Measurements from ENCODE around the gene OR2M3. TPM values are rescaled to one million over a fixed set of nuclear protein-coding genes. Genes with fewer than 3 reads are reported as not detected.

Gene OR2M3, protein sequence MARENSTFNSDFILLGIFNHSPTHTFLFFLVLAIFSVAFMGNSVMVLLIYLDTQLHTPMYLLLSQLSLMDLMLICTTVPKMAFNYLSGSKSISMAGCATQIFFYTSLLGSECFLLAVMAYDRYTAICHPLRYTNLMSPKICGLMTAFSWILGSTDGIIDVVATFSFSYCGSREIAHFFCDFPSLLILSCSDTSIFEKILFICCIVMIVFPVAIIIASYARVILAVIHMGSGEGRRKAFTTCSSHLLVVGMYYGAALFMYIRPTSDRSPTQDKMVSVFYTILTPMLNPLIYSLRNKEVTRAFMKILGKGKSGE
- total RNA-seq, result not detected in 2 replicates

GRCh38 chr1:248196965-248197364 is at the start of gene OR2M3:
TSS of gene OR2M3 (plus strand) at chr1:248197265. CDS start at chr1:248203068, 5,803 bp downstream.

GRCh38 chr1:248174521-248174920 is 22.5 kb upstream of the OR2M3 start, which contains the start of gene OR2M2:
TSS of gene OR2M2 (plus strand) at chr1:248174821. CDS start at chr1:248179986, 5,165 bp downstream.

GRCh38 chr1:248231117-248231516 is 34.1 kb downstream of the OR2M3 start, which contains the start of gene OR2M4:
TSS of gene OR2M4 (plus strand) at chr1:248231417. CDS start at chr1:248238929, 7,512 bp downstream.

Other genes with a start within 250 kb of the OR2M3 start
- not detected in 2 replicates for gene OR2L8, start 248.4 kb upstream of the OR2M3 start, total RNA-seq
- gene OR2AK2, start 232.0 kb upstream of the OR2M3 start, total RNA-seq, result not detected in 2 replicates
- not detected in 2 replicates for gene OR2L5, start 183.6 kb upstream of the OR2M3 start, total RNA-seq
- not detected in 2 replicates for gene OR2L2, start 167.2 kb upstream of the OR2M3 start, total RNA-seq
- not detected in 2 replicates for gene OR2L3, start 150.4 kb upstream of the OR2M3 start, total RNA-seq
- not detected in 2 replicates for gene OR2L13, start 102.1 kb upstream of the OR2M3 start, total RNA-seq
- gene OR2M5, start 52.1 kb upstream of the OR2M3 start, total RNA-seq, result not detected in 2 replicates
- gene OR2M2, start 22.4 kb upstream of the OR2M3 start, total RNA-seq, result not detected in 2 replicates
- gene OR2M4, start 34.2 kb downstream of the OR2M3 start, total RNA-seq, result not detected in 2 replicates
- gene OR2T33, start 80.7 kb downstream of the OR2M3 start, total RNA-seq, result not detected in 2 replicates
- not detected in 2 replicates for gene OR2T12, start 106.2 kb downstream of the OR2M3 start, total RNA-seq
- gene OR2M7, start 127.3 kb downstream of the OR2M3 start, total RNA-seq, result not detected in 2 replicates
- not detected in 2 replicates for gene OR14C36, start 151.5 kb downstream of the OR2M3 start, total RNA-seq
- gene OR2T4, start 164.4 kb downstream of the OR2M3 start, total RNA-seq, result not detected in 2 replicates
- gene OR2T6, start 178.5 kb downstream of the OR2M3 start, total RNA-seq, result not detected in 2 replicates
- gene OR2T1, start 205.8 kb downstream of the OR2M3 start, total RNA-seq, result not detected in 2 replicates
- gene OR2T2, start 248.4 kb downstream of the OR2M3 start, total RNA-seq, result not detected in 2 replicates